Right hindlimb (tissue), 1 donor: Measurements from ENCODE around the gene ID2.
"Not testable (repeated sequence)": the region's sequence is repeated elsewhere in the genome, so short reads cannot be mapped to it uniquely, and the experiment has no call there.

ENCODE experiments used
- DNase-seq: peaks from one replicate; pipeline ENCODE4 v3.0.0-alpha.2; 2018

Gene ID2

DNA sequence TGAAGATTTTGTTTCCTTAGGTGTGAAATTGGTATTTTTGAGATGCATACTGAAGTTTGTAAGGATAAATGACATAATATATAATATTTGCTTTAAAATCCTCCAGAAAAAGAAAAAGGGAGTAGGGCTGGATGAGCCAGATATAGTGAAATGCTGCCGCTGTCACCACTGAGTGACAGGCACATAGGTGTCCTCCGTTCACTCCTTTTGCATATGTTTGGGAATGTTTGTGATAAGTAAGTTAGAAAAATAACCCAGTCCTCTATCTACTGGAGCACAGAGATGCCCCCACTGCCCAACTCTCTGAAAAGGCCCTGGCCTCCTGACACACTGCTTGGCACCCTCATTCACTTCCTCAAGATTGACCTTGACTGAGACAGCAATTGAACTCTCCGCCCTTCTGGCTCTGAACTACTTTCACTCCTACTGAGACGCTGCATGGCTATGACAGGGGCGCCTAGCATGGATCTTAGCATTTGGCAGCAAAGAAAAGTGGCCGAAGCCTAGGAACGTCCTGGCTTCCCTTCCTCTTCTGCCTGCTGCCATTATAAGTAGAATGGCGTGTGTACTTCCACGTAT is 10.1 kb downstream of the ID2 start:
- DNase-seq = no peak

GRCh38 chr2:8692783-8693156 is 10.9 kb downstream of the ID2 start:
- DNase-seq = no peak

GRCh38 chr2:8693157-8693821 is 11.4 kb downstream of the ID2 start:
- peak; percentile 38 for DNase-seq

DNA sequence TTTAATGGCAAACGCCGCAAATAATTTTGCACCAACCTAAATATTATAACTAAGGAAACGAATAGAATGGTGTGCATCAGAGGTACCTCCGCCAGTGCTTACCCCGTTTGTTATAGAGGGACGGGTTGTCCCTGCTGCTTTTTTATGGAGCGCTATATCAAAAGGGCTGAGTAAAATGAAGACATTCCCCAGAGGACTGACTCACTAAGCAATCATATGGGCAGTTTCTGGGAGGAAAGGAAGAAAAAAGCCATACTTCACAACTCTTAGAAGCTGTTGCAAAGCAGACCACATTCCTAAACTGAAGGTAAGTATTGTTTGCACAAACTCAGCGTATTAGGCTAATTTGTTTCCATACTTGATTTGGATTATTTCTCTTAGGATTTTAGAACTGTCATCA is 12.9 kb downstream of the ID2 start:
- DNase-seq = no peak

DNA sequence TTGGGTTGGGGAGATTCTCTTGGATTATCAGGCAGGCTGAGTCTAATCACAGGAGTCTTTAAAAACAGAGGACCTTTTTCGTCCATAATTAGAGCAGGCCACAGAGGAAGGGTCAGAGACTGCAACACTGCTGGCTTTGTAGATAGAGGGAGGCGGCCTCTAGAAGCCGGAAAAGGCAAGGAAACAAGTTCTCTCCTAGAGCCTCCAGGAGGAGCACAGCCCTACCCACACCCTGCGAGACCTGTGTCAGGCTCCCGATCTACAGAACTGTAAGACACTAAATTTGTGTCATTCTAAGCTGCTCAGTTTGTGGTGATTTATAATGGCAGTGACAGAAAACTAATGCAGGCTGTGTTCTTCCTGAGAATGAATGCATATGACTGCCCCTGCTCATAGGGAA is 15.3 kb downstream of the ID2 start:
- no peak for DNase-seq

GRCh38 chr2:8699839-8700238 is 18.0 kb downstream of the ID2 start:
- no peak for DNase-seq

DNA sequence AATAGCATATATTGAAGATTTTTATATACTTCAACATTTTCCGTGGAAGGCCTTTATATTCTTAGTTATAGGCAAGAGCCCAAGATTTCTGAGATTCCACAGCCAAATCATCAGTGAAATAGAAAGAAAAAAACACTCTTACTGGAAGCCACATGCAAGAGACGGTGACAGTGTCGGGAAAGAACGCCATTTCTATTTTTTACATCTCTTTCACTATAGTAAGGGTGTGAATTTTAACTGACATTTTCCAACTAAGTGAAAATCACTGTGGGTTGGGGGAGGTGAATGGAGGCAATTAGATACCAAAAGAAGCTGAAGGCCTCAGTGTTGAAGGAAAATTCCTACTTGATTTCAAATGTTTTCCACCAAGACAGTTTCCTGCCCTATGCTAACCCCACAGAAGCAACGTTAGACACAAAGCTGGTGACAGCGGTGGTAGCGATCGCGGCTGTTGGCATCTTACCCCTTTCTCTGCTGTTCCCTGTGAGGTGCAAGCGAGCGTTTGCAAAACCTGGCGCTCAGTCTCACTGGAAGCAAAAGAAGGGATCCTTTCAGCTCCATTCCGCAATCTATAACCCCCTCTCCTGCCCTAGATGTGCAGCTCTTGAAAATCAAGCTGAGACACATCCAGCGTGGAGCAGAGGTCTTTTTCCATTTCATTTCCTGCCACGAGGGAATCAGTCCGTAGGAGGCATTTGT is 20.0 kb downstream of the ID2 start:
- DNase-seq = no peak

DNA sequence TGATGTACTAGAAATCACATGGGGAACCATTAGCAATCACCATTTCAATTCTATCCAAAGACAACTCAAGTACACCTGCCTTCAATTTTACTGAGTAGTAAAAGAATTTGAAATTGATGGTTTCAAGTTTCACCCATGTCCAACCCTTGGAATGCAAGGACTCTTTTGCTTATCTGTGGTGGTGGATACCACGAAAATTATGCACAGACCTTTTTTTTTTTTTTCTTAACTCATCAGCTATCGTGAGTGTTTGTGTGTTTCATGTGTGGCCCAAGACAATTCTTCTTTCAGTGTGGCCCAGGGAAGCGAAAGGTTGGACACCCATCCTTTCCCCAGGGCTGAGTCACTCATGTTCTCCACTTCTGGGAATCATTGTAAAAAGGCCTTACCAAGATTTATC is 23.1 kb downstream of the ID2 start:
- DNase-seq = no peak

DNA sequence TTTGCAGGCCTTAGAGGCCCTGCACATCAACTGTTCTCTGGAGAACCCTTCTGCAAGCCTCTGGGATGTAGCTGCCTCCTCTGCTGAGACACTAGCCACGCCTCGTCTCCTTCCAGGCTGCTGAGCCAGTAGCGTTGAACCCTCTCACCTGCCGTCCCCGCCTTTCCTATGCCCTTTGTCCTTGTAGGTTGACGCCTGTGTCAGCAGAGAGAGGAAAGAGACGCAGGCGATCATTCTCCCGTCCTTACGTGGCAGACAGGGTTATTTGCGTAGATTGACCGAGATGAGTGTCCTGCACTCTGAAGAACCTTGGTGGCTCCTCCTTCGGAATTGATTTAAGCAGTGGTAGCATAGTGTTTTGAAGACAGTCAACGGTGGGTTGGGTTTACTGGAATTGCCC is 27.8 kb downstream of the ID2 start:
- DNase-seq = no peak

- no peak for DNase-seq
Measured at GRCh38 chr2:8710951-8711350, 29.1 kb downstream of the ID2 start.

DNA sequence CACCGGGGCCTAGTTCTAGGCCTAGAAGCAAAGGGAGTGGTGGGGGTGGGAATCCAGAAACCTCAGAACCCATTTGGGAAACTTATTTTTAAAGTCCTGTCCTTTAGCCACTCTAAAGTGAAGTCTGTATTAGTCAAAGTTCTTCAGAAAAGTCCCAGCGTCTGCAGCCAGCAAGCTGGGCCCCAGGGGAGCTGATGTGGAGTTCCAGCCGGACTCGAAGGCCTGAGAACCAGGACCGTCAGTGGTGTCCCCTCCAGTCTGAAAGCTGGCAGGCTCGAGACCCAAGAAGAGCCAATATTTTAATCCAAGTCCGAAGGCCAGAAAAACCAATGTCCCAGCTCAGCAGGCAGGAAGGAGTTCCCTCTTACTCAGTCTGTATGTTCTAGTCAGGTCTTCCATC is 32.4 kb downstream of the ID2 start:
- DNase-seq = no peak

DNA sequence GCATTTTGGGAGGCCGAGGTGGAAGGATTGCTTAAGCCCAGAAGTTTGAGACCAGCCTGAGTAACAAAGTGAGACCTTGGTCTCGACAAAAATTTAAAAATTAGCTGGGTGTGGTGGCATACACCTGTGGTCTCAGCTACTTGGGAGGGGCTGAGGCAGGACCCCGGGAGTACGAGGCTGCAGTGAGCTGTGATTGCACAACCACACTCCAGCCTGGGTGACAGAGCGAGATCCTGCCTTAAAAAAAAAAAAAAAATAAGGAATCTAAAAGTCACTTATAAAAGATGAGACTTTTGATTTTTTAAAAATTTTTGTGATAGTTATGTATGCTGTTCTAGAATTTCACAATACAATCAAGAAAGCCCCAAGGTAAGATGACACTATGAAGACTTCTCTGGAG is 33.1 kb downstream of the ID2 start:
- no peak for DNase-seq

GRCh38 chr2:8719528-8719927 is 37.7 kb downstream of the ID2 start:
- no peak for DNase-seq

GRCh38 chr2:8720741-8721140 is 38.9 kb downstream of the ID2 start:
- DNase-seq = no peak

GRCh38 chr2:8721410-8721809 is 39.6 kb downstream of the ID2 start:
- DNase-seq = no peak

DNA sequence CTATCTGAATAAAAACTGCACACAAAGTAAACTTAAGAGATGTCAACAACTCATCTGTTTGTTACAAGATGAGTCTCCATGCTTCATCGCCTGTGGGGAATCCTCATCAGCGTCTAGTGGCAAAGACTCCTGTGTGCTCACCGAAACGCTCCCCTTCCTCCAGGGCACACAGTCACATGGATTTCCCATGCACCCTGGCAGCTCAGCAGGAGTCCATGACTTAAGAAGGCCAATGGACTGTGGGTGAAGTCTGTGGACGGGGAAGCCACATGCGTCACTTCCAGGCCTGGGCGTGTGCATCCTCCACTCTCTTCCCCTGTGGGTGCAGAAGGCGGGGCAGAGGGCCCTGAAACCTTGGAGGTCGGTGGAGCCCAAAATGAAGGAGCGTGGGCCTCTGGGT is 41.1 kb downstream of the ID2 start:
- DNase-seq = no peak

DNA sequence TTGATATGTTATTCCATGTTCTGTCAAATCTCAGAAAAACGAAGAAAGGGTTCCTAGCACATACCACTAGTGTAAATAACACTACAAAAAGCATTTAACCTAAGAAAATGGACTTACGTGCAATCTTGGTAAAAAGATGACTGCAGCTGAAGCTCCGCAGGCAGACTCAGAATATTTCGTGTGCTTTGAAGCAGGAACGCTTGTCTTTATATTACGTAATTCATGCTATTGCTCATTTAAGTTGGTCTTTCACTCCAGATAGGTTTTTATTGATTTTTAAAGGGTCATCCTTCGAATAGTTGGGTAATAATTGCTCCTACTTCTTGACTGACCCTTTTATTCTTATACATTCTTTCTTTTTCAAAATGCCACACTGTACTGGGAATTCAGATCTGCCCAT is 44.0 kb downstream of the ID2 start:
- no peak for DNase-seq

- DNase-seq = no peak
Measured at GRCh38 chr2:8728305-8729015, 46.6 kb downstream of the ID2 start.

- not testable (repeated sequence) for DNase-seq
Measured at GRCh38 chr2:8729101-8729500, 47.2 kb downstream of the ID2 start.

GRCh38 chr2:8729939-8730338 is 48.1 kb downstream of the ID2 start:
- no peak for DNase-seq

DNA sequence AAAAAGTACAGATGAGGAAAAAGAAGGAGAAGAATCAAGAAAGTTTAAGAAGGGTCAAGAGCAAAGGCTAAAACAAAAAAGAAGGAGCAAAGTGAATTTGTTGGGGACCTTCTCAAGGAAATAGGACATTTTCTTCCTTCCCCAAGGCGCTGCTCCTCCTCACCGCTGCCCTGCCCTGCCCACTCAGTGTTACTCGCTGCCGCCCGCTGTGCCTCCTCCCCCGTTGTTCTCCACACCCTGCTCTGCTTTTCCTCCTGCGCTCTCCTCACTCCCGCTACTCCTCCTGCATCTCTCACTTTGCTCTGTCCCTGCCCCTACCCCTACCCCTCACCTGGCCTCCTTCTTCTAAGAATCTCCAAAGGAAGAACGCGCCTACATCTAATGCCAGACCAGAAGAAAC is 50.7 kb downstream of the ID2 start:
- DNase-seq = no peak
